CD14-positive monocyte (primary cell): ENCODE measurements around the gene ALKBH1. TPM values are rescaled to one million over a fixed set of nuclear protein-coding genes. Genes with fewer than 3 reads are reported as not detected.

Experiments
- DNase-seq, 3 donors: peaks; one replicate each; pipeline ENCODE4 v3.0.0-alpha.2; 2011 to 2022
- H2AFZ ChIP-seq: 2 replicates; pipeline ENCODE4 v1.6.0; 2012; ENCODE audit warnings: mild to moderate bottlenecking, low read depth, low read length, inconsistent platforms; ENCODE audit not compliant: insufficient read depth, poor library complexity, severe bottlenecking
- H3K27ac ChIP-seq, 2 donors: 1 replicate in 1 of 2; 2 replicates in 1 of 2; pipeline ENCODE4 v1.5.1; 2012 to 2013; ENCODE audit warnings: low read length in 2 of 2, control low read depth in 1 of 2, inconsistent platforms in 1 of 2, low read depth in 1 of 2, mild to moderate bottlenecking in 1 of 2
- H3K27me3 ChIP-seq, 2 donors: one replicate each; pipeline versions ENCODE4 v1.6.0 to v1.6.1; 2011 to 2013; ENCODE audit warnings: low read length in 2 of 2; ENCODE audit not compliant: control insufficient read depth in 2 of 2, insufficient read depth in 2 of 2
- H3K36me3 ChIP-seq, 2 donors: replicated peaks in 1 of 2; 1 replicate in 1 of 2; 2 replicates in 1 of 2; pipeline versions ENCODE4 v1.5.1 to v1.6.1; 2012 to 2013; ENCODE audit warnings: low read length in 2 of 2, control low read depth in 1 of 2, inconsistent platforms in 1 of 2, mild to moderate bottlenecking in 1 of 2; ENCODE audit not compliant: insufficient read depth in 2 of 2, control insufficient read depth in 1 of 2
- H3K4me1 ChIP-seq, 2 donors: 1 replicate in 1 of 2; 2 replicates in 1 of 2; pipeline versions ENCODE4 v1.5.1 to v1.6.1; 2012 to 2013; ENCODE audit warnings: low read length in 2 of 2, control low read depth in 1 of 2, inconsistent platforms in 1 of 2, mild to moderate bottlenecking in 1 of 2, moderate library complexity in 1 of 2; ENCODE audit not compliant: insufficient read depth in 2 of 2, control insufficient read depth in 1 of 2
- H3K4me2 ChIP-seq: replicated peaks from 2 replicates; pipeline ENCODE3; 2012; ENCODE audit warnings: low read length, moderate library complexity, mild to moderate bottlenecking; ENCODE audit not compliant: poor library complexity, severe bottlenecking; ENCODE audit errors: extremely low read depth
- H3K4me3 ChIP-seq, 3 experiments: fragments of 200-600 bp in 1 of 3; sonication (generic) in 1 of 3; replicated peaks in 1 of 3; 1 replicate in 2 of 3; 2 replicates in 1 of 3; pipeline ENCODE4 v1.5.1; 2011 to 2013; ENCODE audit warnings: low read length in 3 of 3, mild to moderate bottlenecking in 3 of 3, control low read depth in 2 of 3, low read depth in 2 of 3, inconsistent platforms in 1 of 3, moderate library complexity in 1 of 3
- H3K79me2 ChIP-seq: 2 replicates; pipeline ENCODE4 v1.6.0; 2012; ENCODE audit warnings: mild to moderate bottlenecking, control low read depth, inconsistent platforms, low read length, moderate library complexity; ENCODE audit not compliant: insufficient read depth
- H3K9ac ChIP-seq: 2 replicates; pipeline ENCODE4 v1.6.0; 2017; ENCODE audit warnings: low read length, mild to moderate bottlenecking; ENCODE audit not compliant: insufficient read depth, poor library complexity, severe bottlenecking
- H3K9me3 ChIP-seq, 2 donors: replicated peaks in 1 of 2; 1 replicate in 1 of 2; 2 replicates in 1 of 2; pipeline versions ENCODE4 v1.5.1 to v1.6.1; 2012 to 2013; ENCODE audit warnings: low read length in 2 of 2, control low read depth in 1 of 2; ENCODE audit not compliant: control insufficient read depth in 1 of 2, insufficient read depth in 1 of 2
- H4K20me1 ChIP-seq: 2 replicates; pipeline ENCODE4 v1.6.0; 2012; ENCODE audit warnings: mild to moderate bottlenecking, low read length, control low read depth, moderate library complexity; ENCODE audit not compliant: insufficient read depth
- H3K27ac Mint-ChIP-seq, 7 donors: one replicate each; pipeline ENCODE4 v1.8.0; 2020; ENCODE audit warnings: mild to moderate bottlenecking in 7 of 7, mixed read lengths in 7 of 7, moderate library complexity in 6 of 7, inconsistent platforms in 2 of 7
- H3K27me3 Mint-ChIP-seq, 3 donors: one replicate each; pipeline ENCODE4 v1.8.0; 2021 to 2022; ENCODE audit warnings: low read depth in 3 of 3, mild to moderate bottlenecking in 3 of 3, mixed read lengths in 3 of 3, moderate library complexity in 3 of 3, inconsistent platforms in 1 of 3
- H3K36me3 Mint-ChIP-seq, 2 donors: one replicate each; pipeline ENCODE4 v1.8.0; 2020; ENCODE audit warnings: mixed read lengths in 2 of 2, inconsistent platforms in 1 of 2, mild to moderate bottlenecking in 1 of 2
- H3K4me1 Mint-ChIP-seq: one replicate; pipeline ENCODE4 v1.8.0; 2020; ENCODE audit warnings: mild to moderate bottlenecking, mixed read lengths
- H3K4me3 Mint-ChIP-seq, 2 donors: one replicate each; pipeline ENCODE4 v1.8.0; 2020; ENCODE audit warnings: mild to moderate bottlenecking in 2 of 2, mixed read lengths in 2 of 2, moderate library complexity in 1 of 2
- H3K9me3 Mint-ChIP-seq, 7 donors: one replicate each; pipeline ENCODE4 v1.8.0; 2020 to 2022; ENCODE audit warnings: mixed read lengths in 7 of 7, mild to moderate bottlenecking in 6 of 7, moderate library complexity in 6 of 7, inconsistent platforms in 2 of 7
- CTCF ChIP-seq: fragments of 200-600 bp; IDR thresholded peaks from one replicate; pipeline ENCODE4 v1.8.0; 2022; ENCODE audit warnings: antibody characterized with exemption, mild to moderate bottlenecking
- WGBS: methylation state at CpG from one replicate; pipeline ENCODE4 v1.1.5; 2013; ENCODE audit warnings: missing lambda C conversion rate; ENCODE audit not compliant: insufficient coverage; 5-methylcytosine and 5-hydroxymethylcytosine counted together
- intact Hi-C, 2 donors: fragments of 100-400 bp; cut with micrococcal nuclease; formaldehyde crosslinking; loops; one replicate each; pipeline versions ENCODE4 v1.15.0 to v1.15.1; 2023
- polyA plus RNA-seq, 3 donors: library from polyadenylated mRNA; depleted of rRNA in 1 of 3; unstranded in 2 of 3; stranded (reverse) in 1 of 3; fragments of 300-500 nt in 2 of 3; fragments of >200 nt in 1 of 3; fragmentation: Illumina TruSeq in 2 of 3; gene quantifications; 1 replicate in 2 of 3; 2 replicates in 1 of 3; pipeline ENCODE4 v1.2.3, GENCODE V29; 2012 to 2021

The ALKBH1 gene
- polyA plus RNA-seq, 3 donors = 3.4 to 4.5 (median 4.2) TPM

- Histone ChIP-seq H3K4me1 (no peaks in the 10 kb centered on the region), H3K9me3 (no peaks in the 10 kb centered on the region), H3K36me3 (peaks cover 91 to 100% of the 10 kb centered on the region in 2 donors), H3K9ac (no peak overlapping the region), H3K79me2 (peaks cover 20% of the 10 kb centered on the region), H3K27ac (no peak overlapping the region), H4K20me1 (peaks cover 49% of the 10 kb centered on the region), H3K4me3 (no peak overlapping the region), H2AFZ (no peak overlapping the region), H3K27me3 (no peaks in the 10 kb centered on the region), H3K4me2 (no peak overlapping the region)
- Mint-ChIP-seq H3K9me3 (no peaks in the 10 kb centered on the region), H3K27ac (peak overlapping the region in 1 of 7 donors; percentile 73), H3K27me3 (no peaks in the 10 kb centered on the region), H3K4me3 (no peak overlapping the region), H3K36me3 (peaks cover 79 to 96% of the 10 kb centered on the region in 2 donors), H3K4me1 (no peaks in the 10 kb centered on the region)
- WGBS = no CpG with 5 or more reads among the region's 3 CpGs
- intact Hi-C loops = no loop called here
- no peak for DNase-seq
- TF ChIP-seq CTCF = no peak
These were observed 14.5 kb upstream of the ALKBH1 start for GRCh38 chr14:77722301-77722700.

GRCh38 chr14:77721437-77721836 is 13.6 kb upstream of the ALKBH1 start:
- peaks cover 15% of the 10 kb centered on the region for H3K79me2 ChIP-seq
- no peaks in the 10 kb centered on the region for H3K27me3 ChIP-seq
- no peak overlapping the region for H3K9ac ChIP-seq
- H3K36me3 ChIP-seq = peaks cover 89 to 100% of the 10 kb centered on the region in 2 donors
- DNase-seq = no peak
- H4K20me1 ChIP-seq = peaks cover 51% of the 10 kb centered on the region
- H3K9me3 ChIP-seq = no peaks in the 10 kb centered on the region
- H3K9me3 Mint-ChIP-seq = no peaks in the 10 kb centered on the region
- no peaks in the 10 kb centered on the region for H3K4me1 Mint-ChIP-seq
- no peak overlapping the region for H3K27ac Mint-ChIP-seq
- H2AFZ ChIP-seq = no peak overlapping the region
- H3K27me3 Mint-ChIP-seq = no peaks in the 10 kb centered on the region
- H3K4me3 Mint-ChIP-seq = no peak overlapping the region
- no peak overlapping the region for H3K27ac ChIP-seq
- TF ChIP-seq CTCF = no peak
- intact Hi-C loops = no loop called here
- no peaks in the 10 kb centered on the region for H3K4me1 ChIP-seq
- H3K4me3 ChIP-seq = no peak overlapping the region
- no peak overlapping the region for H3K4me2 ChIP-seq
- 100% methylated on average over 3 of the region's 5 CpGs for WGBS
- H3K36me3 Mint-ChIP-seq = peaks cover 74 to 96% of the 10 kb centered on the region in 2 donors
